ENCODE data around the gene KIF5C.
"Not testable (repeated sequence)": the region's sequence is repeated elsewhere in the genome, so short reads cannot be mapped to it uniquely, and the experiment has no call there.

The KIF5C gene

GRCh38 chr2:148874868-148875341, at the start of gene KIF5C:
Gene KIF5C, plus strand, starts transcription at chr2:148875227. Its CDS starts 391 bp downstream, at chr2:148875618.
- peak; percentile 55 for DNase-seq (ENCODE audit: low read depth)

GRCh38 chr2:148826791-148827190, 48.2 kb upstream of the KIF5C start:
- DNase-seq (ENCODE audit: low read depth) = no peak

- DNase-seq (ENCODE audit: low read depth) = no peak
Measured at GRCh38 chr2:148828941-148829340, 46.1 kb upstream of the KIF5C start.

- no peak for DNase-seq (ENCODE audit: low read depth)
Measured at GRCh38 chr2:148829618-148830017, 45.4 kb upstream of the KIF5C start.

GRCh38 chr2:148832637-148833036, 42.4 kb upstream of the KIF5C start:
- DNase-seq (ENCODE audit: low read depth) = no peak

GRCh38 chr2:148842050-148842449, 33.0 kb upstream of the KIF5C start:
- DNase-seq (ENCODE audit: low read depth) = no peak

GRCh38 chr2:148848146-148848545, 26.9 kb upstream of the KIF5C start:
- no peak for DNase-seq (ENCODE audit: low read depth)

GRCh38 chr2:148853458-148853857, 21.6 kb upstream of the KIF5C start:
- no peak for DNase-seq (ENCODE audit: low read depth)

- DNase-seq (ENCODE audit: low read depth) = no peak
Measured at GRCh38 chr2:148860037-148860436, 15.0 kb upstream of the KIF5C start.

- no peak for DNase-seq (ENCODE audit: low read depth)
Measured at GRCh38 chr2:148861367-148861766, 13.7 kb upstream of the KIF5C start.

- DNase-seq (ENCODE audit: low read depth) = not testable (repeated sequence)
Measured at GRCh38 chr2:148862478-148862877, 12.5 kb upstream of the KIF5C start.

GRCh38 chr2:148865512-148865911, 9.5 kb upstream of the KIF5C start:
- DNase-seq (ENCODE audit: low read depth) = no peak

- no peak for DNase-seq (ENCODE audit: low read depth)
Measured at GRCh38 chr2:148866091-148866490, 8.9 kb upstream of the KIF5C start.

- no peak for DNase-seq (ENCODE audit: low read depth)
Measured at GRCh38 chr2:148867079-148867769, 7.8 kb upstream of the KIF5C start.

- no peak for DNase-seq (ENCODE audit: low read depth)
Measured at GRCh38 chr2:148875387-148876051, 492 bp downstream of the KIF5C start.

- DNase-seq (ENCODE audit: low read depth) = no peak
Measured at GRCh38 chr2:148876202-148876594, 1.2 kb downstream of the KIF5C start.

- DNase-seq (ENCODE audit: low read depth) = no peak
Measured at GRCh38 chr2:148876595-148877402, 1.8 kb downstream of the KIF5C start.

- no peak for DNase-seq (ENCODE audit: low read depth)
Measured at GRCh38 chr2:148877403-148877740, 2.3 kb downstream of the KIF5C start.

- no peak for DNase-seq (ENCODE audit: low read depth)
Measured at GRCh38 chr2:148880636-148881035, 5.6 kb downstream of the KIF5C start.

GRCh38 chr2:148882051-148882450, 7.0 kb downstream of the KIF5C start:
- DNase-seq (ENCODE audit: low read depth) = no peak

- no peak for DNase-seq (ENCODE audit: low read depth)
Measured at GRCh38 chr2:148885209-148885608, 10.2 kb downstream of the KIF5C start.

- DNase-seq (ENCODE audit: low read depth) = no peak
Measured at GRCh38 chr2:148885988-148886387, 11.0 kb downstream of the KIF5C start.

Data from fibroblast of the conjunctiva (primary cell).